GM18505 (cell line): ENCODE data around the gene MPHOSPH8.
"Not testable (repeated sequence)": the region's sequence is repeated elsewhere in the genome, so short reads cannot be mapped to it uniquely, and the experiment has no call there.

Source experiments
- ATAC-seq: cut with Tn5 transposase; IDR thresholded peaks from one replicate; pipeline ENCODE4 v1.9.1; 2021; ENCODE audit not compliant: unreplicated experiment
- POLR2A ChIP-seq: IDR thresholded peaks from 4 replicates; pipeline ENCODE4 v1.6.1; 2011; ENCODE audit warnings: borderline replicate concordance; ENCODE audit not compliant: insufficient read depth, insufficient read length; ENCODE audit errors: extremely low read depth

MPHOSPH8 gene

GRCh38 chr13:19695428-19695827 lies 62.0 kb downstream of the MPHOSPH8 start:
- ATAC-seq: no peak
- TF ChIP-seq POLR2A: no peak

- no peak for TF ChIP-seq POLR2A
- ATAC-seq: no peak
Measured at GRCh38 chr13:19695829-19696228, 62.4 kb downstream of the MPHOSPH8 start.

GRCh38 chr13:19700963-19701362 lies 67.5 kb downstream of the MPHOSPH8 start:
- not testable (repeated sequence) for ATAC-seq

GRCh38 chr13:19701619-19702018 lies 68.2 kb downstream of the MPHOSPH8 start:
- ATAC-seq: not testable (repeated sequence)

- ATAC-seq: not testable (repeated sequence)
Measured at GRCh38 chr13:19704256-19704655, 70.8 kb downstream of the MPHOSPH8 start.

- ATAC-seq: not testable (repeated sequence)
Measured at GRCh38 chr13:19709039-19709438, 75.6 kb downstream of the MPHOSPH8 start.

- not testable (repeated sequence) for ATAC-seq
Measured at GRCh38 chr13:19709782-19710181, 76.3 kb downstream of the MPHOSPH8 start.

GRCh38 chr13:19713186-19713965 lies 79.9 kb downstream of the MPHOSPH8 start:
- TF ChIP-seq POLR2A: no peak
- no peak for ATAC-seq

- TF ChIP-seq POLR2A: no peak
- no peak for ATAC-seq
Measured at GRCh38 chr13:19720039-19720438, 86.6 kb downstream of the MPHOSPH8 start.
